Measurements from ENCODE around the gene RIPK1. TPM values are rescaled to one million over a fixed set of nuclear protein-coding genes. Genes with fewer than 3 reads are reported as not detected.
"Not testable (repeated sequence)": the region's sequence is repeated elsewhere in the genome, so short reads cannot be mapped to it uniquely, and the experiment has no call there.

RIPK1 gene
- total RNA-seq, 1 donor from 2014 or later: 14.3 TPM

DNA sequence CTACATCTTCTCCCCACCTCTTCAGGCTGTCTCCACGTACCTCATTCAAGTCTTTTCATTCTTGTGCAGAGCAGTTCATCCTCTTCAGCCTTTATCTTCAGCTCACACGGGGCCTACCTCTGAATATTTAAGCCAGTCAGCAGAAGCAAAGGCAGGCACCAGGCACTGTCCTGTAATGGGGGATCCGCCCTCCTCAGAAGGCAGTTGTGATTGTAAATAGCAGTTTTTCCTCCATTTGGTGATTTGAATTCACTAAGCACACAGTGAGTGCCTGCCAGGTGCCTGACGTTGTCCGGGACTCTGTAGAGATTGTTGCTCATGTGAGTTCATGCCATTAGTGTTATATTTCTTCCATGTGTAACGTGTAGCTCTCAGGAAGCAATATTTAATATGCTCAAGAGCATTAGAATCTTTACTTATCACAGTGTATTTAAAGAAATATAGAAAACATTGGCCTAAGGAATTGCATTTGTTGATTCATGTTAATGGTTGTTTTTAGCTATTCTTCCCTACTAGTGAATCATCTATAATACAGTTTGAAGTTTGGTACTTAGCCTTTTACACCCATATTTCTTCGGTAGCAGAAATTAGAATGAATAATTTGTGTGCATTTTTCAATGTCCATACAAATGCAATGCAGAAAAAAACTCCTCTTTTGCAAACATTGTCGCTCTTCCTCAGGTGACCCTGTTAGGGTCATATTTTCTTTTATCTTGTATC is 68.2 kb downstream of the RIPK1 start:
- no peak for DNase-seq

DNA sequence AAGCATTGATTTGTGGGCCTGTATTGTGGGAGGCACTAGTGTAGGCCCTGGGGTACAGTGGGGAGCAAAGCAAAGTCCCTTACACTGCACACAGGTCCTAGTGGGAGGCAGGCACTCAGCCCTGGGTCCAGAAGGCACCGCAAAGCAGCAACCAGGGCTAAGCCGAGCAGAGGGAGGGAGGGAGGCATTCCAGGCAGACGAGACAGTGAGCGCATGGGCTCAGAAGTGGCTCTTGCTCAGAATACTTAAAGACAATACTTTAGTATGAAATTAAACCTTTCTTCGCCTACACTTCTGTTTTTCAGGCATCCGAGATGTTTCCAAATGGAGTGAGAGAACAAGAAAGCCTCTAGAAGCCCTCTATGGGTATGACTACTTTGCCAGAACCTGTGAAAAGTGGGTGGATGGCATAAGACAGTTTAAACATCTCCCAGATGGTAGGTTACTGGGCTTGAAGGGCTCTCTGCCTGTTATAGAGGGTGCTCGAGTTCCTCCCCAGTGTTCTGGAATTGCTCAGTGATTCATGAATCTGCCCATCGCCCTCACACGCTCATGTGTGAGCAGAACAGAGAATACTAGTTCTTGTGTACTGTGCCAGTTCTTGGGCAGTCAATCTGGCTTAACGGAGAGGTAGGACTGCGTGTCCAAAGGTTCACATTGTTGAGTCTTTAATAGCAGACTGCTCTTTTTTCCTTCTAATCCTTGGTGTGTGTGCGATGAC is 68.9 kb downstream of the RIPK1 start:
- DNase-seq: no peak

DNA sequence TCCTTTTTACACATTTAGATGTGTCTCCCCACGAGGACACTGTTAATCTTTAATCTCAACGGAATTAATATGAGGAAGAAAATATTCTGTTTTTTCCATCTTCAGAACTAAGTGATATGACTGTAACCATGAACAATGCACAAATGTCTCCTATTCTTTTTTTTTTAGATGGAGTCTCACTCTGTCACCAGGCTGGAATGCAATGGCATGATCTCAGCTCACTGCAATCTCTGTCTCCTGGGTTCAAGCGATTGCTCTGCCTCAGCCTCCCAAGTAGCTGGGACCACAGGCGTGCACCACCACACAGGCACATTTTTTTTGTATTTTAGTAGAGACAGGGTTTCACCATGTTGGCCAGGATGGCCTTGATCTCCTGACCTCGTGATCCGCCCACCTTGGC is 69.6 kb downstream of the RIPK1 start:
- DNase-seq: not testable (repeated sequence)

DNA sequence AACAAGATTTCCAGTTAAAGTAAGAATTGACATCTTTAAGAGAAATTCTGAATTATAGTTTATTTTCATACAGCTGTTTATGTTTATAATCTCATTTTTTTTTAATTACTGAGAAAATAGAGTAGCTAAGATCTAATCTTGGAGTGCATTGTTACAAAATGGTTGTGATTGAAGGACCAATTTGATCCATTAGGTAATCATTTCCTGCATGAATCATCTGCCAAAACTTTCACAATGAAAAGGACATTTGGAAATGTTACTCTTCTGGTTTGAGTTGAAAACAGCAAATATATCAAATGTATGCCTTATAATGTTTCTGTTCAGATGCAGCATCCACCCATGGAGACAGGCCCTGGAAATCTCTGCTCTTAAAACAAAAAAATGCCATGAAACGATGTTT is 70.0 kb downstream of the RIPK1 start:
- no peak for DNase-seq

DNA sequence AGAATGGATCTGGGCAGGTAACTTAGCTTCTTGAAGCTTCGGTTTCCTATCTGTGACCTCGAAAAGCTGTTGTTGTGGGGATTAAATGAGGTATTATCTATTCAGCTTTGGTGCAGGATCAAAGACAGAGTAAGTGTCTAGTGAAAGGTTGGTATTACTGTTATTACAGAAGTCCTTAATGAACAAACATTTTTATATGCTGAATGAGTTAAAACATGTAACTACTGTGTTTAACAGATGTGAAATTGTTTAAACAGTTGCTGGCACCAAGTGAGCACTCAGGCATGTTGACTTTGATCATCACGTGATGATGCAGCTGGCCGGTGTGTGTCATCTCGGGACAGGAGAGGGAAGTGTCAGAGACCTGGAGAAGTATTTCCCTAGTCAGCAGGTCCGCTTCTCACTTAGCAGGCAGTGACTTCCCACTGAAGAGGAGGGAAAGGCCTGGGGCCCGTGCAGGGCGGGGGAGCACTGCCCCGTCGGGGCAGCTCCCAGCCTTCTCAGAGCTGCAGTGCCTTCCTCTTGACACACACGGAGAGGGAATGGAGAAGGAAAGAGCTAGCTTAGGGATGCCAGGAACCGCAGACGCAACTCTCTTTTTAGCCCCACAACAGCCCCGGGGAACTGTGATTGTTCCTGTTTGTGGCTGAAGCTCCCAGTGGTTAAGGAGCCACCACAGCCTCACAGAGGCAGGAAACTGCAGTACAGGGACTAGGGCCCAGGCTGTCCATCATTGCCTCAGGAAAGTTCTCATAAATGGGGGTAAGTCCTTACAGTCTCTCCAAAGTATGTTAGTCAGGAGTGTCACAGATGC is 71.0 kb downstream of the RIPK1 start:
- DNase-seq: no peak

DNA sequence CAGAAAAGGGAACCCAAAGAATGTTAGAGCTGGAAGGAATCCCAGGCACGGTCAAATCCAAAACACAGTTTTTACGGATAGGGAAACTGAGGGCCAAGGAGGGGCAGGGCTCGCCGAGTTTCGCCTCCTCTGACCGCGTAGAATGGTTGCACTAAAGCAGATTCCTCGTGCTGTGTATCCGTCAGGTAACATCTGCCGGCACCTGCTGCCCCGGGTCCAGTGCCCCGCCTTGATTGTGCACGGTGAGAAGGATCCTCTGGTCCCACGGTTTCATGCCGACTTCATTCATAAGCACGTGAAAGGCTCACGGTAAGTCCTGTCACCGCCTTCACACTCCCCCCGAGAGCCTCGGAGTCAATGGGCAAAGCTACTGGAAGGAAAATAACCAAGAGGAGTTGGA is 71.9 kb downstream of the RIPK1 start:
- no peak for DNase-seq

DNA sequence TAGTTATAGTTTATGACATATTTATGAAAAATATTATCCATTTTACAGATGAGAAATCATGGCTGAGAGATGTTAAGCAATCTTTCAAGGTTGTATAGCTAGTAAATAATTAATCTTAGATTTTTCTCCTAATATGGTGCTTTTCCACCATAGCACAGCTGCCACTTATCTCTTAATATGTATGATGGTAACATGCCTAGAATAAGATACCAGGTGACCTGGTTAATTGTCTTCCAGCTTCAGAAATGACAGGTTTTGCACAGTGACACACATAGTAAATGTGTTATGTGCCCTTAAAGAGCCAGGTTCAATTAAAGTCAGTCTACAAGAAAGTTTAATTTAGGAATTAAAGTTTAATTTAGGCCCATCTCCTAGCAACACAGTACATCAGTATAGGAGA is 74.2 kb downstream of the RIPK1 start:
- no peak for DNase-seq

DNA sequence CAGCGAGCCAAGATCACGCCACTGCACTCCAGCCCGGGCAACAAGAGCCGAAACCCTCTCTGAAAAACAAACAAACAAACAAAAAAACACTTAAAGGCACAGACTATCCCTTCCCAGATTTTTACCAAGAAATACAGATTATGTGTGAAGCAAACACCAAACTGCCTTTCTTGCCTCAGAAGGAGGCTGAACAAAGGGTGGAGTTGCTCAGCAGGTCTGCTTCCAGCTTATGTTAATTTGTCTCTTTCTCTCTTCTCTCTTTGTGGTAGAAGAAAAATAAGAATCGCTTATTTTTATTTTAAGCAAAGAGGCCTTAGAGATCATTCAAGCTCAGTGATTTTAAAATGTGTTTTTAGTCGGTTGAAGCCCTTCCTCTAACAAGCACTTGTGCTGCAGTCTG is 74.9 kb downstream of the RIPK1 start:
- no peak for DNase-seq

DNA sequence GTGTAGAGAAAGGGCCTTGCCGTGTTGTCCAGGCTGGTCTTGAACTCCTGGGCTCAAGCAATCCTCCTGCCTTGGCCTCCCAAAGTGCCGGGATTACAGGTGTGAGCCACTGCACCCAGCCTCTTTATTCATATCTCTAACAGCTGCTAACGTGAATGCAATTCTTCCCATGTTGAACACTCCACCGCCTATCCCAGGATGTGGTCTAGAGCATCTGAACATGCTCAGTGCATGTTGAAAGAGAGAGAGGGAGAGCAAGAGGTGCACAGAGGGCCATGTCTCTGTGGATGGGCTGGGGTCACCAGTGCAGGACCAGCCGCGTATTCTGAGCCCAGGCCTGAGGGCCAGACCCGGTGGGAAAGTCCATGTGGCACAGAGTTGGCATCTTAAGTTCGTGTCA is 76.3 kb downstream of the RIPK1 start:
- no peak for DNase-seq

DNA sequence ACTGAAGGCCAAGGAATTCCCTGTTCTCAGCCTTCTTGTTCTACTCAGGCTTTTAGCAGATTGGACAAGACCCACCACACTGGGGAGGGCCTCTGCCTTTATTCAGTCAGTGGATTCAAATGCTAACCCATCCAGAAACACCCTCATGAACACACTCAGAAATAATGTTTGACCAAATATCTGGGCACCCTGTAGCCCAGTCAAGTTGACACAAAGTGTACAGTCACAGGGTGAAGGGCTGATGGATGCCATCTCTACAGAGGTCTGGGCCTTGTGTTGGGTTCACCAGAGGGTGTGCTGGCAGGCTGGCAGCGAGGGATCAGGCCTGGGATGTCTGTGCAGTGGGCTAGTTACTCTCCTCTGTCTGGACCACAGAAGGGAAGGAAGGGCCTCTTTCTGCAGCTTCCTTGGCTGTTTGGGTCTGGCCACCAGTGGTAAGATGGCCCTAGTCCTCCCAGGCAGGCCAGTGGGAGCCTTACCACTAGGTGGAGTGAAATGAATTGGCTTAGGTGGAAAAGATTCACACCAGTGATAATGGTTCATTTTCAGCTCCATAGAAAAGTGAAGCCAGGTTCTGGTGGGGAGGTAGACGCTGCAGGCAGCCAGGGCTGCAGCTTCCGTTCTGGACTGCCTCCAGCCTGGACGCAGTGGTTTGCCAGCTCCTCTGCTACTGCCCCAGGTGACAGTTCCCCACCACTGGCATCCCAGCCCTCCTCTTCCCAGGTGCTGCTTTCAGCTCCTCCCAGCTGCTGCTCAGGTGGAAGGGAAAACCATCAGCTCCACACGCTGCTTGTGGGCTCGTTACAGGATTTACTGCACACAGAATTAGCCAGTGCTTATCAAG is 79.8 kb downstream of the RIPK1 start:
- no peak for DNase-seq

DNA sequence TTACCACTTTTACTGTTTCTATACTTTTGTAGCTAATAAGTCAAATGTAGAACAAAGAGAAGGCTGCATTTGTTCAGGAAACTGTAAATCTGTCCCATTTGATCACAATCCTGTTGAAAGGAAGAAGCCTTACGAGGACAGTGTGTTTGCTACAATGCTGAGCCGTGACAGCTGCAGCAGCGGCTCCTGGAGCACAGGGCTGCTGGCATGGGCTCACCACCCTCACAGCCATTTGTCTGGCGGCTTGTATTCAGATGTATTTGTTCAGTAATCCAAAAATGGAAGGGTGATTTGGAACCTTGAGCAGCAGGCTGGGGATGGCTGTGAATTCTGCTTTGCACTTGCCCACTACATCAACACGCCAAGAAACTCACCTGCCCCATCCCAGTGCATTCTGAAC is 83.4 kb downstream of the RIPK1 start:
- DNase-seq: peak; percentile 18

DNA sequence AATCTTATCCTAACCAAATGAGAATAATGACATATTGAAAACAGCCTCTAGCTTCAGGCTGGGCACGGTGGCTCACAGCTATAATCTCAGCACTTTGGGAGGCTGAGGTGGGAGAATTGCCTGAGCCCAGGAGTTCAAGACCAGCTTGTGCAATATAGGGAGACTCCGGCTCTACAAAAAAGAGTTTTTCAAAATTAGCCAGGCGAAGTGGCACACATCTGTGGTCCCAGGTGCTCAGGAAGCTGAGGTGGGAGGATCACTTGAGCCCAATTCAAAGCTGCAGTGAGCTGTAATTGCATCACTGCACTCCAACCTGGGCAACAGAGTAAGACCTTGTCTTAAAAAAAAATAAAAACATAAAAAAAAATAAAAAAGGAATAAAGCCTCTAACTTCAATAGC is 84.4 kb downstream of the RIPK1 start:
- no peak for DNase-seq

DNA sequence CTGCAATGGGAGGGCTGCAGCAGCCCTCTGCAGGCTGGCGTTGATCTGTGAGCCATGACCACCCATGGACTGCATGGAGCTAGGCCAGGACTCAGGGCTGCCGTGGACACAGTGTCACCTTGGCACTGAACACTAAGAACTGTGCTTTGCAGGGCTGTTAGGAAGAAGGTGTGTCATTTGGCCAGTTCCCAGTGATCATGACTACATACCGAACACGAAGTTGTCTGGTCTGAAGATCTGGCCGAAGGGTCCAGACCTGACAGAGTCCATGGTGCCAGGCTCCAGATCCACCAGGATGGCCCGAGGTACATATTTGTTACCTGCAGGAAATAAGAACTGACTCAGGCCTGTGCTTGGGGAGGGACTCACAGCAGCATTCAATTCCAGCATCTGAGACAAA is 87.1 kb downstream of the RIPK1 start:
- not testable (repeated sequence) for DNase-seq

DNA sequence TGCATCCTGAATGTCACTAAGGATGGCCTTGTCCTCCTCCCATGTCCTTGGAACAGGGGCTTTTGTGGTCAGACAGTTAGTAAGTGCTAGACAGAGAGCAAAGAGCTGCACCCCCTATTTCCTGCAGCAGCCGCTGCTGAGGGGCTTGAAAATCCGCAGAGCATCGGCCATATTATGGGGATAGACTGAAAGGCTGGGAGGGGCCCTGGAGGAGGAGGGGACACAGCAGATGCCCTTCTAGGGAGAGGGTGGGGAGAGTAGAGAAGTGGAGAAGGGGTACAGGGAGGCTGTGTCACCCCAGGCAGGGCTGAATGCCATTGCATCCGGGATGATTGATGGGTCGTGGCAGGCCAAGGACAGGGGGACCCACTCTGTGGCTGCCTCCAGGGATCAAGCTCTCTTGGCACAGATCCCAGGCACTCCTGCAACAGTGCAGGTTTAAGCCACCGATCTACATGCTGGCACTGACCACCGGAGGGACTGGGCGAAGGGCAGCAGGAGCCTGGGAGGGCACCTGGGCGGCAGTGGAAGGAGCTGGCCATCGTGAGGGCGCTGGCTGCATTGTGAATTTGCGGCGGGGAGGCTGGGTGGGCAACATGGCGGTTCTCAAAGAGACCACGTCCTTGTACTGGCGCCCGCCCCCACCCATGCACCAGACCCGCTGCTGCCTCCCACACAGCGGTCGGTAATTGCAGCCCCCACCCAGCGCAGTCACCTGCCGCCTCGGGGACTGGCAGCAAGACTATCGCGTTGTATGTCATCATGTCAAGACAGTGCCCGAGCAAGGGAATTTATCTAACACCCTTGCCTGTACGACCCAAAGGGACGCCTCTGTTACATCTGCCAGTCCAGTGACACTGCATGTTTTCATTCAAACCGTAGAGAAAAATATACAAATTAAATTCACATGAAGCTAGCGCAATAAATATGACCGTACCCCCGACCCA is 88.2 kb downstream of the RIPK1 start:
- DNase-seq: peak; percentile 21

DNA sequence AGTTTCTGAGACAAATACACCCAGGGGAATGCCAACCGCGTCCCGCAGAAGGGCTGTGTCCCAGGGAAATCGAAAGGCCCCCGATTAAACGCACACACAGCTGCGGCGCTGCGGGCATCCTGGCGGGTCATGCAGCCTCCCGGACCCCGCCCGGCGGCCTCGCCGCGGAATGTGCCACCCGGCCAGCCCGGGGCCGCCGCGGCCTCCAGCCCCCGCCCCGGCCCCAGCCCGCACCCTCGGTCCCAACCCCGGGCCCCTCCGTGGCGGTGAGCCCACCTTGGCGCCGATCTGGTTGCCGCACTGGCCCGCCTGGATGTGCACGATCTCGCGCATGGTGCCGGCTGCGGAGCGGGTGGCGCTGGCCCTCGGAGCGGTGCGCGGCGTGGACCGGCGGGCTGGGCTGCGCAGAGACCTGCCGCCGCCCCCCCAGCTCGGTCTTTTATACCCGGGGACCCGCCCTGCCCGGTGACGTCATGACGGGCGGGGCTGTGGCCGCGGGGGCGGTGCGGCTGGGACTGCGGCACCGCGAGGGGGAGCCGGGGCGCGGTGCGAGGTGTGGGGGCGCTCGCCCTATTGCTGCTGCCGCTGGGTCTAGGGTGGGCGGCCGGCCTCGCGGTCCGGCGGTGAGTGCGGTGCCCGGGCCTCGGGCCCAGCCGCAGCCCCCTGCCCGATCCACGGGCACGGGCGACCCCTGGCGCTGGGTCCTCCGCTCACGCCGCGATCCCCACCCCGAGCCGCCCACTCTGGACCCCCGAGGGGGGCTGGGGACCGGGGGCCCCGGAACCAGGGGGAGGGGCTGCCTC is 89.0 kb downstream of the RIPK1 start, which contains the start of gene TUBB2A:
TSS of gene TUBB2A (minus strand) at position 414 of the 803 bp plus-strand sequence. CDS start at position 333, 81 bp downstream.
- peak; percentile 77 for DNase-seq

DNA sequence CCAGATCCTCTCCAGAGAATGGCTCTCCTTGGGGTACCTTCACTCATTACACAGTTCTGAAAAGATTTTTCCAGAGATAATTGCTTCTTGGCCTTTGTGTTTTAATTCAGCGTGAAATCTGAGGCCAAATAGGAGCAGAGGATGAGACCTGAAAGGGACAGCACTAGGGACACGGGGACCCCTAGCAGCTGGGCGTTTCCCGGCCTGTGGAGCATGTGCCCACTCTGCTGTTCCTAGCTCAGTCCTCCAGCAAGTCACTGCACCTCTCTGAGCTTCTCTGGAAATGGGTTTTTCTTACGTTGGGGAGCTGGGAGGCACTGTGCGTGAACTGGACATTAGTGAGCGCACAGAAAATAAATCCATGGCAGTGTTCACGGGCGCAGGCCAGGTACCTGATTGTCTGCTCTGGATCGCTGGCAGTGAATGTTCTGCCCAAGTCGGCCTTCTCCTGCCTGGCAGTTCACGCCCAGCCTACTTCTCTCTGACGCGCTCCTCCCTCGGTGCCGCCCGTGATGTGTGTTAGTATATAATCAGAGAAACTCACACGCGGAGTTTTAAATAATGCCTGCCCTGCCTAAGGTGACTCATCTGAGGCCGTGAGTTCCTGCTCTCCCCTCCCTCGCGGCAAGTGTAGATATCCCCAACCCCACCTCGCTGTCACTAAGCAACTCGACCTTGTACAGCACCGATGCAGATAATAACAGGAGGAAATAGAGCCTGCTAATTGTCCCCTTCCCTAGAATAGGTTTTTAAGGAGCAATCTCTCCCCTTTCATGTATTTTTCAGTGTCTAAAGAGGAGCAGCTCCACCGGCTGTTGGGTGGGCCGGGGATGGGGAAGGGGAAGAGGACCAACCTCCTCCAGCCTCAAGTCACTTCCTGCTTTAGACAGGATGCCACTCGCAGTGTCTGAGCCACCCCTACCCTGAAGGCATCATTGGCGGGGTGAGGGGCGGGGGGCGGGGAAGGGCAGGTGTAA is 91.8 kb downstream of the RIPK1 start:
- DNase-seq: no peak

DNA sequence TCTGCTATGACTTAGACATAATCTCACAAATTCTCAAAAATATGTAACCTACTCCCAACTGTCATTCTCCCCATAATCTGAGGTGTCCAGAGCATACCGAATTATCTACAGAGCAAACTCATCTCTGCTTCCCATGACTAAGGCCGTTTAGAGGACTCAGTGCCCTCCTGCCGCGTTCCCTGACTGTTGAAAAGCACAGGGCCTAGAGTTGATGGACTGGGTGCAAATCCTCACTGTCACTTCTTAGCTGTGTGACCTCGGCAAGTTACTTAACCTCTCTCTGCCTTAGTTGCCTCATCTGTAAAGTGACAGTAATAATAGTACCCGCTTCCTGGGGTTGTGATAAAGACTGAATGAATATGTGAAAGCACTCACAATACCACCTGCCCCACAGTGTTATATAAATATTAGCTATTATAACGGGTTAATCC is 93.8 kb downstream of the RIPK1 start:
- DNase-seq: peak; percentile 33

DNA sequence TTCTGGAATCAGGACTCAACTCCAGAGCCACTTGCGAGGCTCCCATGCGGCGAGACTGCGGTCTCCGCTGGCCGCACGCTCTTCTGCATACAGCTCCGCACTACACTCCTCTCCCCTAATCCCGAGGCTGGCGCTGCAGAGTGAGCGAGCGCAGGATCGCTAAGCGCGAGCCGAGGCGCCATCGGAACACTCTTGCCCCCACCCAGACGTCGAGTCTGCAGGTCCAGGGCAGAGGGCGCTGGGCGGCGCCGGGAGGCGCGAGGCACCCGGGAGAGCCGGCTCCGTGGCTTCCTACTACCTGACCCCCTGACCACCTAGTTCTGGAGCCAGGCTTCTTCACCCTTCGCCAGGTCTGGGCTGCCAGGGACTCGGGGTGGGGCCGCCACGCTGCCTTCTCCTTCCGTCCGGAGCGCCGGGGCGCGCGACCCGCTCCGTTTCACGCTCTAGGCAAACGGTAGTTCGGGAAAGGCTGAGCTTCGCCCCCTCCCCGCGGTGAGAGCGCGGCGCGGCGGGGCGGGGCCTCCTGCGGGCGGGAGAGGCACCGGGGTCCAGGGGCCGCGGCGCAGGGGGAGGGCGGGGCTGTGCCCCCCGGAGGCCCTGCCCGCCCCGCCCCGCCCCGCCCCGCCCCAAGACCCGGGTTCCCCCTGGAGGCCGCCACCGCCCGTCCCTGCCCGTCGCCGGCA is 94.4 kb downstream of the RIPK1 start:
- DNase-seq: peak; percentile 63

Data from skin of body (tissue), 2 donors.